ENCODE measurements around the gene SH3D19.

DNA sequence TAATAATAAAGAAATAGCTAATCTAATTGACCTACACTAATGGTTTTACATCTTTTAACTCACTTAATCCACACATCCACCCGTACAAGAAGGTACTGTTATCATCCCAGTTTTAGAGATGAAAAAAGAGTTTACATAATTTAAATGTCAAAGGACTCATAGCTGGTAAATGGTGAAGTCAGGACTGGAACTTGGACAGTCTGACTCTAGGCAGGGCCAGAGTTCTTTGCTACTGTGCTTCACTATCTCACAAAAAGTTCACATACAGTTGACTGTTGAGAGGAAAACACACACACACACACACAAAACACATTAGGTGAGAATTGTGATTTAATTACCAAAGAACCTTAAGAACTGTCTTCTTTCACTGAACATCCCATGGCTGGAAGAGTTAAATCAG lies 119.7 kb downstream of the SH3D19 start:
- no peak for TF ChIP-seq POLR2A (IDR thresholded peaks at IDR 0.05)
- TF ChIP-seq, protein P1, sequence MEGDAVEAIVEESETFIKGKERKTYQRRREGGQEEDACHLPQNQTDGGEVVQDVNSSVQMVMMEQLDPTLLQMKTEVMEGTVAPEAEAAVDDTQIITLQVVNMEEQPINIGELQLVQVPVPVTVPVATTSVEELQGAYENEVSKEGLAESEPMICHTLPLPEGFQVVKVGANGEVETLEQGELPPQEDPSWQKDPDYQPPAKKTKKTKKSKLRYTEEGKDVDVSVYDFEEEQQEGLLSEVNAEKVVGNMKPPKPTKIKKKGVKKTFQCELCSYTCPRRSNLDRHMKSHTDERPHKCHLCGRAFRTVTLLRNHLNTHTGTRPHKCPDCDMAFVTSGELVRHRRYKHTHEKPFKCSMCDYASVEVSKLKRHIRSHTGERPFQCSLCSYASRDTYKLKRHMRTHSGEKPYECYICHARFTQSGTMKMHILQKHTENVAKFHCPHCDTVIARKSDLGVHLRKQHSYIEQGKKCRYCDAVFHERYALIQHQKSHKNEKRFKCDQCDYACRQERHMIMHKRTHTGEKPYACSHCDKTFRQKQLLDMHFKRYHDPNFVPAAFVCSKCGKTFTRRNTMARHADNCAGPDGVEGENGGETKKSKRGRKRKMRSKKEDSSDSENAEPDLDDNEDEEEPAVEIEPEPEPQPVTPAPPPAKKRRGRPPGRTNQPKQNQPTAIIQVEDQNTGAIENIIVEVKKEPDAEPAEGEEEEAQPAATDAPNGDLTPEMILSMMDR (IDR thresholded peaks at IDR 0.05): no peak
- peak; percentile 38 for TF ChIP-seq POLR2AphosphoS5 (IDR thresholded peaks at IDR 0.05)
- no peak for TF ChIP-seq EP300 (IDR thresholded peaks at IDR 0.05)

Measured in gastroesophageal sphincter (tissue), 3 donors.